NB4 (cell line): Measurements from ENCODE around the gene C9.
"Not testable (repeated sequence)": the region's sequence is repeated elsewhere in the genome, so short reads cannot be mapped to it uniquely, and the experiment has no call there.

Experiments used
- POLR2A ChIP-seq: IDR thresholded peaks from 2 replicates; pipeline ENCODE4 v1.6.1; 2011; ENCODE audit warnings: mild to moderate bottlenecking; ENCODE audit not compliant: insufficient read length; ENCODE audit errors: extremely low read depth
- TF ChIP-seq, protein P1 (sequence below): IDR thresholded peaks from 2 replicates; pipeline ENCODE4 v1.6.1; 2011; ENCODE audit warnings: low read depth, low read length

GRCh38 chr5:39272869-39273231 is 91.4 kb downstream of the C9 start:
- TF ChIP-seq POLR2A = not testable (repeated sequence)
- TF ChIP-seq, protein P1, sequence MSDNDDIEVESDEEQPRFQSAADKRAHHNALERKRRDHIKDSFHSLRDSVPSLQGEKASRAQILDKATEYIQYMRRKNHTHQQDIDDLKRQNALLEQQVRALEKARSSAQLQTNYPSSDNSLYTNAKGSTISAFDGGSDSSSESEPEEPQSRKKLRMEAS = not testable (repeated sequence)
